Endothelial cell of umbilical vein (primary cell): Measurements from ENCODE around the gene OR52N2. TPM values are rescaled to one million over a fixed set of nuclear protein-coding genes. Genes with fewer than 3 reads are reported as not detected.

Source experiments
- BruUV-seq: library from RNA; stranded (reverse); fragments of 400-500 nt; replicated peaks from 2 replicates; lab custom pipeline; 2021; lab: Mats Ljungman, UMichigan
- CTCF ChIA-PET: fragments of 300-600, 350-600 bp; sonication (Branson Sonifier 250); formaldehyde crosslinking; loops from one replicate; lab custom pipeline; 2021; ENCODE audit warnings: antibody characterized with exemption, inconsistent platforms; lab: Charles Lee
- POLR2A ChIA-PET: fragments of 300-600, 350-600 bp; sonication (Branson Sonifier 250); formaldehyde crosslinking; loops from one replicate; lab custom pipeline; 2021; ENCODE audit warnings: antibody characterized with exemption, inconsistent platforms; lab: Charles Lee
- DNase-seq: peaks from one replicate; pipeline ENCODE4 v3.0.0-alpha.2; 2011; ENCODE audit warnings: low read depth, low spot score
- FAIRE-seq: peaks from 2 replicates; lab custom pipeline; 2011; peaks lifted over from hg19 to GRCh38; lab: Jason Lieb, UNC
- H2AFZ ChIP-seq: 2 replicates; pipeline ENCODE4 v1.6.0; 2012; ENCODE audit warnings: low read depth, low read length, control low read depth, inconsistent platforms
- H3K27ac ChIP-seq: 2 replicates; pipeline ENCODE4 v1.5.1; 2011; ENCODE audit warnings: low read depth, mild to moderate bottlenecking, control low read depth, low read length, moderate library complexity; ENCODE audit not compliant: insufficient read depth
- H3K27me3 ChIP-seq, 2 experiments: 2 replicates each; pipeline versions ENCODE4 v1.6.0 to v1.6.1; 2011; ENCODE audit warnings: low read length in 2 of 2, mixed read lengths in 1 of 2; ENCODE audit not compliant: control insufficient read depth in 2 of 2, insufficient read depth in 2 of 2
- H3K36me3 ChIP-seq, 2 experiments: 2 replicates in 1 of 2; 3 replicates in 1 of 2; pipeline ENCODE4 v1.5.1; 2011; ENCODE audit warnings: low read length in 2 of 2, mild to moderate bottlenecking in 1 of 2, moderate library complexity in 1 of 2; ENCODE audit not compliant: control insufficient read depth in 2 of 2, insufficient read depth in 2 of 2; ENCODE audit errors: extremely low read depth in 1 of 2
- H3K4me1 ChIP-seq: 3 replicates; pipeline ENCODE4 v1.5.1; 2011; ENCODE audit warnings: mild to moderate bottlenecking, low read length; ENCODE audit not compliant: control insufficient read depth, insufficient read depth; ENCODE audit errors: extremely low read depth
- H3K4me2 ChIP-seq: 2 replicates; pipeline ENCODE4 v1.6.1; 2011; ENCODE audit warnings: low read length, control low read depth, mixed read lengths; ENCODE audit not compliant: insufficient read depth
- H3K4me3 ChIP-seq, 3 experiments: fragments of 200-600 bp in 1 of 3; sonication (generic), shearing (Covaris generic) in 1 of 3; replicated peaks in 1 of 3; 2 replicates each; pipeline ENCODE4 v1.5.1; 2011 to 2016; ENCODE audit warnings: control low read depth in 3 of 3, low read length in 3 of 3, mild to moderate bottlenecking in 2 of 3, inconsistent platforms in 1 of 3, low read depth in 1 of 3, moderate library complexity in 1 of 3; ENCODE audit not compliant: insufficient read depth in 1 of 3
- H3K79me2 ChIP-seq: 2 replicates; pipeline ENCODE4 v1.6.0; 2012; ENCODE audit warnings: low read length, inconsistent platforms; ENCODE audit not compliant: control insufficient read depth, insufficient read depth
- H3K9ac ChIP-seq: replicated peaks from 2 replicates; pipeline ENCODE3; 2011; ENCODE audit warnings: low read length, control low read depth; ENCODE audit not compliant: insufficient read depth; ENCODE audit errors: extremely low read depth
- H3K9me1 ChIP-seq: replicated peaks from 3 replicates; pipeline ENCODE4 v1.6.0; 2011; ENCODE audit warnings: mild to moderate bottlenecking, low read length; ENCODE audit not compliant: control insufficient read depth, insufficient read depth; ENCODE audit errors: extremely low read depth
- H3K9me3 ChIP-seq: replicated peaks from 2 replicates; pipeline ENCODE4 v1.5.1; 2012; ENCODE audit warnings: low read length, inconsistent platforms; ENCODE audit not compliant: control insufficient read depth, insufficient read depth
- H4K20me1 ChIP-seq: replicated peaks from 2 replicates; pipeline ENCODE3; 2011; ENCODE audit warnings: mild to moderate bottlenecking, low read length; ENCODE audit not compliant: control insufficient read depth, insufficient read depth; ENCODE audit errors: extremely low read depth
- CTCF ChIP-seq, 2 donors: IDR thresholded peaks; 1 replicate in 1 of 2; 2 replicates in 1 of 2; pipeline ENCODE4 v1.5.1; 2011; ENCODE audit warnings: low read length in 2 of 2, mild to moderate bottlenecking in 2 of 2, moderate library complexity in 2 of 2, control low read depth in 1 of 2, inconsistent platforms in 1 of 2, low read depth in 1 of 2; ENCODE audit not compliant: insufficient read depth in 1 of 2; ENCODE audit errors: extremely low read depth in 1 of 2
- EZH2 ChIP-seq: IDR thresholded peaks from 2 replicates; pipeline ENCODE4 v1.6.1; 2012; ENCODE audit warnings: borderline replicate concordance, low read depth, mild to moderate bottlenecking, moderate library complexity, low read length, inconsistent platforms; ENCODE audit not compliant: severe bottlenecking
- FOS ChIP-seq: IDR thresholded peaks from 2 replicates; pipeline ENCODE4 v1.6.1; 2011; ENCODE audit warnings: mild to moderate bottlenecking, low read length, moderate library complexity, borderline replicate concordance; ENCODE audit not compliant: insufficient read depth
- GATA2 ChIP-seq: IDR thresholded peaks from 2 replicates; pipeline ENCODE4 v1.7.0; 2011; ENCODE audit warnings: low read depth, mild to moderate bottlenecking, moderate library complexity, mixed read lengths, low read length; ENCODE audit not compliant: insufficient read length, insufficient read depth
- JUN ChIP-seq: IDR thresholded peaks from 2 replicates; pipeline ENCODE4 v1.6.1; 2011; ENCODE audit warnings: borderline replicate concordance, low read depth; ENCODE audit not compliant: insufficient read length, insufficient read depth
- MAX ChIP-seq: IDR thresholded peaks from 2 replicates; pipeline ENCODE4 v1.6.1; 2011; ENCODE audit not compliant: insufficient read depth, insufficient read length
- MYC ChIP-seq: IDR thresholded peaks from one replicate; pipeline ENCODE4 v1.6.1; 2011; ENCODE audit warnings: mild to moderate bottlenecking, low read depth, low read length
- POLR2A ChIP-seq: IDR thresholded peaks from 2 replicates; pipeline ENCODE4 v1.6.1; 2012; ENCODE audit warnings: low read depth, mild to moderate bottlenecking, control low read depth, low read length
- POLR2AphosphoS5 ChIP-seq: IDR thresholded peaks from 2 replicates; pipeline ENCODE4 v1.6.1; 2012; ENCODE audit warnings: low read depth, mild to moderate bottlenecking, control low read depth, low read length, moderate library complexity; ENCODE audit not compliant: insufficient read depth
- dilution Hi-C: fragments of 300-500 bp; cut with MboI; formaldehyde crosslinking; loops from one replicate; pipeline ENCODE4 v1.15.0; 2019; ENCODE audit warnings: low sequenced_read_pairs; ENCODE audit not compliant: extremely low pct_ligation_motif_present
- intact Hi-C: fragments of 100-400 bp; cut with micrococcal nuclease; formaldehyde crosslinking; loops from one replicate; pipeline ENCODE4 v1.10.0; 2022
- polyA plus RNA-seq, 4 experiments: library from polyadenylated mRNA; depleted of rRNA in 3 of 4; stranded (reverse) in 3 of 4; unstranded in 1 of 4; fragments of >200 nt; gene quantifications; 2 replicates each; pipeline versions ENCODE4 v1.2.1 to v1.2.3, GENCODE V29; 2011 to 2012; ENCODE audit warnings: missing spikeins in 1 of 4
- total RNA-seq: library from RNA; stranded (reverse); gene quantifications from 2 replicates; pipeline ENCODE4 v1.2.3, GENCODE V29; 2021

The OR52N2 gene
- total and polyA plus RNA-seq, 2 donors (not counting 3 experiments of a cell fraction or from before 2014, with no cell fraction given), result not detected

GRCh38 chr11:5767056-5767455, 41.7 kb upstream of the OR52N2 start:
- no peaks in the 10 kb centered on the region for H3K27me3 ChIP-seq
- FAIRE-seq, result no peak
- H3K9me3 ChIP-seq, result no peaks in the 10 kb centered on the region
- H3K4me1 ChIP-seq, result no peaks in the 10 kb centered on the region
- TF ChIP-seq MAX, result no peak
- no peak for TF ChIP-seq FOS
- no peak for TF ChIP-seq EZH2
- no peak for TF ChIP-seq JUN
- TF ChIP-seq POLR2A, result no peak
- TF ChIP-seq MYC, result no peak
- TF ChIP-seq CTCF (IDR thresholded peaks at IDR 0.05; ENCODE audit: extremely low read depth in 1 of 2, insufficient read depth in 1 of 2, low read depth in 1 of 2, low read length in 2 of 2), result no peak
- TF ChIP-seq POLR2AphosphoS5, result no peak
- TF ChIP-seq GATA2, result no peak
- no peak overlapping the region for H3K4me3 ChIP-seq
- POLR2A ChIA-PET, result no interaction called here
- intact Hi-C loops, result no loop called here
- H3K36me3 ChIP-seq, result no peaks in the 10 kb centered on the region
- H3K27ac ChIP-seq, result no peak overlapping the region
- CTCF ChIA-PET, result no interaction called here
- H3K4me2 ChIP-seq, result no peak overlapping the region
- H3K9me1 ChIP-seq, result no peaks in the 10 kb centered on the region
- H3K9ac ChIP-seq, result no peak overlapping the region
- DNase-seq, result no peak
- no peak overlapping the region for H2AFZ ChIP-seq
- no peaks in the 10 kb centered on the region for H4K20me1 ChIP-seq
- BruUV-seq, result no TSS peak
- dilution Hi-C loops, result no loop called here
- no peaks in the 10 kb centered on the region for H3K79me2 ChIP-seq
